Activated CD4-positive, alpha-beta T cell treated with anti-CD3 and anti-CD28 coated beads, Interleukin-2, amount 50 U/mL, for 48 hours (primary cell): ENCODE measurements around the gene SETD4.
"Not testable (repeated sequence)": the region's sequence is repeated elsewhere in the genome, so short reads cannot be mapped to it uniquely, and the experiment has no call there.

Experiments
- DNase-seq, 2 experiments: peaks; one replicate each; pipeline ENCODE4 v3.0.0-alpha.2; 2020

Gene SETD4

GRCh38 chr21:36060159-36060921 is at the start of gene SETD4:
SETD4 (minus strand) TSS chr21:36060526; CDS start chr21:36058888, 1,638 bp downstream.
- peak; percentile 91 to 92 for DNase-seq

GRCh38 chr21:36109868-36110267 is 49.5 kb upstream of the SETD4 start:
- DNase-seq, result no peak

GRCh38 chr21:36105327-36105842 is 45.1 kb upstream of the SETD4 start:
- no peak for DNase-seq

- peak; percentile 54 to 63 for DNase-seq
Measured at GRCh38 chr21:36104317-36105300, 44.3 kb upstream of the SETD4 start.

GRCh38 chr21:36103434-36103833 is 43.1 kb upstream of the SETD4 start:
- DNase-seq, result no peak

GRCh38 chr21:36100971-36101641 is 40.8 kb upstream of the SETD4 start:
- no peak for DNase-seq

- not testable (repeated sequence) for DNase-seq
Measured at GRCh38 chr21:36099695-36100211, 39.4 kb upstream of the SETD4 start.

GRCh38 chr21:36099000-36099399 is 38.7 kb upstream of the SETD4 start:
- no peak for DNase-seq

GRCh38 chr21:36098182-36098532 is 37.8 kb upstream of the SETD4 start:
- no peak for DNase-seq

GRCh38 chr21:36097427-36098181 is 37.3 kb upstream of the SETD4 start:
- no peak for DNase-seq

- no peak for DNase-seq
Measured at GRCh38 chr21:36096398-36097290, 36.3 kb upstream of the SETD4 start.

- DNase-seq, result no peak
Measured at GRCh38 chr21:36093512-36093911, 33.2 kb upstream of the SETD4 start.

- no peak for DNase-seq
Measured at GRCh38 chr21:36092681-36093080, 32.4 kb upstream of the SETD4 start.

- no peak for DNase-seq
Measured at GRCh38 chr21:36089946-36090345, 29.6 kb upstream of the SETD4 start.

GRCh38 chr21:36087362-36088138 is 27.2 kb upstream of the SETD4 start:
- DNase-seq, result no peak

GRCh38 chr21:36082237-36082664 is 21.9 kb upstream of the SETD4 start:
- DNase-seq, result no peak

- DNase-seq, result no peak
Measured at GRCh38 chr21:36080386-36080785, 20.1 kb upstream of the SETD4 start.

- DNase-seq, result no peak
Measured at GRCh38 chr21:36079671-36080070, 19.3 kb upstream of the SETD4 start.

GRCh38 chr21:36079010-36079649 is 18.8 kb upstream of the SETD4 start:
- peak; percentile 56 to 63 for DNase-seq

GRCh38 chr21:36077758-36078157 is 17.4 kb upstream of the SETD4 start:
- no peak for DNase-seq
